IPS DF 19.7 (cell line): ENCODE measurements around the gene CAMKK1.

Source experiments
- DNase-seq: peaks from one replicate; pipeline ENCODE4 v3.0.0-alpha.2; 2013; ENCODE audit warnings: low read depth, low spot score

The CAMKK1 gene

DNA sequence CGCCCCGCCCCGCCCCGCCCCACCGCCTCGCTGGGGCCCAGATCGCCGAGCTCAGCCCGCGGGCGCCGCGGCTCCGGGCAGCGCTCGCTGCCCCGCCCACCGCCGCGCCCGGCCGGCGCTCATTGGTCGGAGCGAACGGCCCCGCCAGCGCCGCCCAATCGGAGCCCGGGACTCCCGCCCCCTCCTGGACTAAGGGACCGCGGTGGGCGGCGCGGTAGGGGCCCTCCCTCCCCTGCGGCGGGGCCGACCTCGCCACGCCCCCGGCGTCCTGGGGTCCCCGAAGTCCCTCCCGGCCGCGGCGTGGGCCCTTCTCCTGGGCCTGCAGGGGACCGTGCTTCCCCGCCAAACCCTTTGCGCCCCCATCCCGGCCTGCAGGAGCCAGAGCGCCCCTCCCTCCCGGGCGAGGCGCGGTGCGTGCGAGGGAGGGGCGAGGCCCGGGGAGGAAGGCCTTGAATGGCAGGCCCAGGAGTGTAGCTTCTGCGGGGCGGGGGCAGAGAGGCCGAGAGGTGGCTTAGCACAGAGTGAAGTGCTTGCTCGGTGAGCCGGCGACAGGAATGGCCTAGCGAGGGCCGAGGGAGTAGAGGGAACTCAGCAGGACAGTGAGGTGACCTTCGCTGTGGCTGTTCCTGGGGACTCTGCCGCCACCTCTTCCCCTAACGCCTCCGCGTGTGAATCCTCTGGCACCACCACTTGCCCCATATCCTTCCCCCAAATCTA is at the start of gene CAMKK1:
Gene CAMKK1 (minus strand): TSS at position 51 of the 717 bp plus-strand sequence. CDS start 7,366 bp downstream, outside the sequence.
- no peak for DNase-seq

DNA sequence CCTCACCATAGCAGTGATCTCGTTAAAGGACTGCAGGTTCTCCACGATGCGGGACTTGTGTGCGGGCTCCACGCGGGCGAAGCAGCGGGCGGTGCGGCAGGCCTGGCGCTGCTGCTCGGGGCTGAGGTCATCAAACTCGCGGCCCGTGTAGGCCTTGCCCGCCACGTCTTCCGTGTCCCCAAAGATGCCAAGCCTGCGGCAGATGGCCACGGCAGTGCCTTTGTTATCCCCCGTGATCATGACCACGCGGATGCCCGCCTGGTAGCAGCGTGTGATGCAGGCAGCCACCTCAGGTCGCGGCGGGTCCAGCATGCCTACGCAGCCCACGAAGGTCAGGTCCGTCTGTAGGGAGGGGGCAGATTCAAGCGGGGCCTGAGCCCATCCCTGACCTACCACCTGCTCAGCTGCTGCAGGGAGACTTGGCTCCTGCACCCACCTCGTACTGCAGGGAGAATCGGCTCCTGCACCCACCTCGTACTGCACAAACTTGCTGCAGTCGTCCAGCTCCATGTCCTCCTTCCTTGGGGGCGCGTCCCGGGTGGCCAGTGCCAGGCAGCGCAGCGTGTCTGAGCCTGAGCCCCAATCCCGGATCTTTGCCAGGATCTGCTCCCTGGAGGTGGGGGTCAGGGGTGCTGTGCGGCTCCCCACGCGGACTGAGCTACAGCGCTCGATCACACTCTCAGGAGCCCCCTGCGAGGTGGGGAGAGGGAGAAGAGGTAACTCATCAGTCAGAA is 48.3 kb upstream of the CAMKK1 start:
- no peak for DNase-seq

DNA sequence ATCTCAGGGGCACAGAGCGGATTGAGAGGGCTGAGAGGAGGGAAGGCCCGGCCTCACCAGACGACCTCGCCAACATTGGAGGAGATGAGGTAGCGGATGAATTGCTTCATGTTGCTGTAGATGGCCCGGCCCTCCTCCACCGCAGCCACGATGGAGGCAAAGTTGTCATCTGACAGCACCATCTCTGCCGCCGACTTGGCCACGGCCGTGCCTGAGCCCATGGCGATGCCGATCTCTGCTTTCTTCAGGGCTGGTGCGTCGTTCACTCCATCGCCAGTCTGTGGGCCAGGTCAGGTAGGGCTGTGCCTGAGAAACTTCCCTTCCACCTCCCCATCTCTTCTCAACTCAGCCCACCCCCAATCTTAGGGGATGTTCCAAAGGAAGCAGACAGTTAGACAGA is 44.5 kb upstream of the CAMKK1 start:
- DNase-seq: no peak

- DNase-seq: no peak
Observed at GRCh38 chr17:3935825-3936355, 43.0 kb upstream of the CAMKK1 start.

- DNase-seq: no peak
Observed at GRCh38 chr17:3935140-3935542, 42.3 kb upstream of the CAMKK1 start.

DNA sequence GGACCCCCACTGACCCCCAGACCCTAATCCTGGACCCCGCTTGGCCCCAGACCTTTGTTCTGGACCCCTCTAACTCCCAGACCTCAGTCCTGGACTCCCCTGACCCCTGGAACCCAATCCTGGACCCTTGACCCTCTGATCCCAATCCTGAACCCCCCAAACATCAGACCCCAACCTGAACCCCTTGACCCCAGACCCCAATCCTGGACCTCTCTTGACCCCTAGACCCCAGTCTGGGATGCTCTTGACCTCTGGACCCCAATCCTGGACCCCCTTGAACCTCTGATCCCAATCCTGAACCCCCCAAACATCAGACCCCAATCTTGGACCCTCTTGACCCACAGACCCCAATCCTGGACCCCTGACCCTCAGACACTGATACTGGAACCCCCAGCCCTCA is 36.9 kb upstream of the CAMKK1 start:
- no peak for DNase-seq

- DNase-seq: no peak
Observed at GRCh38 chr17:3929181-3929580, 36.3 kb upstream of the CAMKK1 start.

DNA sequence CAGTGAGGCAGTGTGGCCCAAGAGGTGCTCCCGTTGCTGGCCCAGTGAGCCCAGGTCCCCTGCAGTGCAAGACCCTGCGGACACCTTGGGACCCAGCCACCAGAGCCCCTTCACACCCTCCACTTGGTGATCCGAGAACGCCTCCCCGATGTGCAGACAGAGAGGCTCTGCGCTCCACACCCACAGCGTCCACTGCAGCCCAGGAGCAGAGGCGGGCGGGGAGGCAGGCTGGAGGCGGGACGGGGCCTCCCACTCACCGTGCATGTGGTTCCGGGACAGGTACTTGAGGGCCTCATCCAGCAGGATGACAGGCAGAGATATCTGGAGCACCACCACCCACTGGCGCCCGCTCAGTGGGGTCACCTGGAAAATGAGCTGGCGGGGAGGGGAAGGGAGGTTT is 35.6 kb upstream of the CAMKK1 start:
- DNase-seq: no peak

- no peak for DNase-seq
Observed at GRCh38 chr17:3927628-3928340, 34.9 kb upstream of the CAMKK1 start.

DNA sequence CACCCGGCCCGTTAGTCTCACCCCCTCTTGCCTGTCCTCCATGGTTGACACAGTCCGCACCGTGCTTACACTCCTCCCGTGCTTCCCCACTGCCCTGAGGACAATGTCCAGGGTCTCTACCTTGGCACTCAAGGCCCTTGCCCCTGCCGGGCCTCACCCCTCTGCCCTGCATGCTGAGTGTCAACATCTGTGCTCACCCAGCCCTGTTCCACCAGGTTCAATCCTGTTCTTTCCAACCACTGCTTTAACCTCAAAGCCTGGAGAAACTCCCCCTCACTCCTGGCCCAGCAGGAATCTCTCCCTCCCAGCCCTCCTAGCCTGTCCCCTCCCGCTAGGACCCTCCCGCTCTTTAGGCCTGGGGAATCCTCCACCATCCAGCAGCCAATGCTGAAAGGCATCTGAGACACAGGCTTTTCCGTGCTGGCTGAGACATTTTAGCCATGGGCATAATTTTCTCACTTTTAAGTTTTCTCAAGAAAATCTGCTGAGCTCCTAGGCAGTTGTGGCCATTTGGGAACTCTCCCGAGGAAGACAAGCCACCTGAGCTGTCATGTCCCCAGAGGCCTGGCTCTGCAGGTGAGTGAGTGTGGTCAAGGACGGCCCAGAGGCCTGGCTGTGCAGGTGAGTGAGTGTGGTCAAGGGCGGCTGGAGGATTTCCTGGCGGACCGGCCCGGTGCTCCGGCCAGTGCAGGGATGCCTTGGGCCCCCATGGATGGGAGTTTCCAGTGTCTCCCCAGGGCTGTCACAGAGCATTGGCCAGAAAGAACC is 34.2 kb upstream of the CAMKK1 start:
- DNase-seq: no peak

DNA sequence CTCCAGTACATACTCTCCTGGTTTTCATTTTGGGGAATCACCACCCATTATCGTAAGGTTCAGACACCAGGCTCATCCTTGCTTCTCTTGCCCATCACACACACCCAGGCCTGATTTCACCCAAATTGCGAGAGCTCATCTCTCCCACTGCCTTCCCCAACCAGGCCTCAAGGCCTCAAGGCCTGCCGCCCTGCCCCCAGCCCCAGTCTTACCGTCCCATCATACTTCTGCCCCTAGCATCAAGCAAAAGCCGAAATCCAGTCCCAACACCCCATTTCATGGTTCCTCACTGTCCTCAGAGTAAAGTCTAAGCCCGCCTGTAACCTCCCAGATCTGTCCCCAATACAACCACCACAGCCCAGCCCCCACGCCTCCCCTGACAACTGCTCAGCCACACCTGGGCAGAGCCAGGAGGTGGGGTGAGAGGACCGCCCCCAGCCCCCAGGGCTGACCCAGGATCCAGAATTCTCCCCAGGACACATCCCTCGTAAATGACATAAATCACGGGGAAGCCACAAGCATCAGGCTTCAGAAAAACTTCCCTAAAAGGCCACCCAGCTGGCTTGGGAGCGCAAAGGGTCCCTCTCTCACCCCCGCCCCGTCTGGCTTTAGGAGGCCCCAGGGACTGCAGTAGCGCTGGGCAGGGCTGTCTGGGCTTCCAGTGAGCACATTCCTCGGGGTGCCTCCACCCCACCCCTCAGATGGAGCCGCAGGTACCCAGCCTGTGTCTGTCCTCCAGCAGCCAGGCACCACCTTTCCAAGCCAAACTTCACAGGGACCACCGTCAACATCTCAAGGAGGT is 33.0 kb upstream of the CAMKK1 start:
- no peak for DNase-seq

DNA sequence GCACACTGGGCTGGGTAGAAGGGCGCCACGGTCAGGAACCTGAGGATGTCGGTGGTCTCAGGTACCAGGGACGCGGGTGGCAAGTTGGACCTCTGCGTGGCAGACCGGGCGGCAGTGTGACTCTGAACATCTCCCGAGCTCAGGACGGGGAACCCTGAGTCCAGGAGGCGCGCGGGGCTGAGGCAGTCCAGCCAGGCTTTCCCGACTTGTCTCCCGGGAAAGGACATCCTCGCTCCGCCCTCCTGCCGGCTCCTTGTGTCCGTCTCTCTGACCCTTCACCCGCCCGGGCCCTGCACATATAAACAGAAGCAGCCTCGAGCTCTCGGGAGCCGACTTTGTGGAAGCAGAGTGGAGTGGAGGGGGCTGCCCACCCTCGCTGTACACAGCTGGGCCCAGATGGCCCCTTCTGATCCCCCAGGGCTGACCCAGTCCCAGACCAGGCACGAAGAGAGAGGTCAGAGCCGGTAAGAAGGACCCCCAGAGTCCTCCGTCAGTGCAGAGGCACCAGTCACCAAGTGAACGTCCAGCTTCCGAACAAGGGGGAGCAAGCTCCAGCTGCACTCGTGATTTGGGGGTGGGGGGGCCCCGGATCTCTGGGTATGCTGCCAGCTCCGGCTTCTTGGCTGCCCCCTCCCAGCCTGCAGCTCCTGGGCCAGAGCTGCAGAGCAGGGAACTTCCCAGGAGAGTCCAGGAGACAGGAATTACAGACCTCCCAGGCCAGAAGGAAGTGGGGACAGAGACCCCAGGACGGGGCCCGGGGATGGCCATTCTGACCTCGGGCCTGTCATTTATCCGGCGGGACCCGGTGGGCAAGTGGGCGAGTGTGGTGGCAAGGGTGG is 31.9 kb upstream of the CAMKK1 start:
- no peak for DNase-seq

- DNase-seq: no peak
Observed at GRCh38 chr17:3923466-3924190, 30.8 kb upstream of the CAMKK1 start.

DNA sequence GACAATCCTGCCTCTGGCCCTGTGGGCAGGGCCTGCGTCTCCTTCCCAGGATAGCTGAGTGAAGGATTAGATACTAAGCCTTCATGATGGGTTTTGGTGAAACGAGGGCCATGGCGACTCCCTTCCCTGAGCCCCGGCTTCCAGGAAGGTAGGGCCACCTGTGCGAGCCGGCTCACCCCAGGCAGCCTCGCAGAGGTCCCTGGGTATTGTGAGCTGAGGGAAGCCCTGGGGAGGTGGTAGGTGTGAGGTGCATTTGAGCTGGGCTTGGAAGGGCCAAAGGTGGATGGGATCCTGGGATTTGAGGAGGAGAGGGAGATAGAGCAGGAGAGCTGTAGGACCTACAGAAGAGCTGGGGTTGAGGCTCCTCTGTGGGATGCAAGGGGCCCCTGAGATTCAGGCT is 29.9 kb upstream of the CAMKK1 start:
- no peak for DNase-seq

DNA sequence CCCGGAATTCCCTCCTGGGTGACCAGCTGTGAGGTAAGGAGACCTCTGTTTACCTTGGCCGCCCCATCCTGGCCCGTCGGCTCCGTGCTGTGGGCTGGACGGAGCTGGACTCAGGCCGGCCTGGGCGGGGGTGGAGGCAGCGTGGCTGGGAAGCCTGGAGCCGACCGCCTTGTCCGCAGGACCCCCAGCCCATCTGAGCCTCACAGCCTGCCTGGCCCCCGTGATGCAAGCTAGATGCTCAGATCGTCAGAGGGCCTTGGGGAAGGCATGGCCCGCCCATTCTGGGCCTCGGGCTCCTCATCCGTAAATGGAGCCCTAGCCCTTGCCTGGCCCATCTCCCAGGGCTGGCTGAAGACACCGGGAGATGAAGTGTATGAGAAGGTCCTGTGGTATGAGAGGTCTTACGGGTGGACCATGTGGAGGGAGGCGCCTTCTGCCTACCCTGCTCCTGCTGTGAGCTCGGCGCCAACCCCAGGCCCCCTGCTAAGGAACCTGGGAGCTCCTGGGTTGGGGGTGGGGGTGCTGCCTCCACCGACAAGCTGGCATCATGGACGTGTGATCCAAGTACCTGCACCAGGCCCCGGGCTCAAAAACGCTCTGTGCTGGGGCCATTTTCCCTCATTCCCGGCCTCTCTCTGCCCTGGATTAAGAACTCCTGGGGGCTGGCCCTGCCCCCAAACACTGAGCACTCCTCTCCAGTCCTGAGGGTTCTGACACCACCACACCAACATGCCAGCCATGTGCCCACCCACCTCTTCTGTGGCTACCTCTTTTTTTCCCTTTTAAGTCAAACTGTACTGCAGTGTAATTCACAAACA is 28.9 kb upstream of the CAMKK1 start:
- DNase-seq: no peak

DNA sequence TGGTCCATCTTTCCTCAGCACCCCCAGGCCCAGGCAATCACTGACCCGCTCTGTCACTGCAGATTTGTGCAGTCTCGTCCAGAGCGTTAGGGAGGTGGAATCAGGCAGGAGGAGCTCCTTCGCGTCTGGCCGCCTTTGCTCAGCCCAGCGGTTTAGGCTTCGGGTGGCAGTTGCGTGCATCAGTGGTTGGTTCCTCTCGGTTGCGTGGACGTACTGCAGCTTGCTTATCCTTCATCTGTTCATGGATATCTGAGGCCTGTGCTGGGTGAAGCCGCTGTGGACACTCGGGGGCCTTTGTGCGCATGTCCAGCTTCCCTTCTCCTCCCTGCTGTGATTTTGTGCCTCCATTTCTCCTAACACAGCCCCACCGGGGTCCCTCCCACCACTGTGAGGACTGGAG is 28.2 kb upstream of the CAMKK1 start:
- no peak for DNase-seq

GRCh38 chr17:3919123-3919624 is 26.3 kb upstream of the CAMKK1 start:
- no peak for DNase-seq
